GM18502 (cell line): ENCODE results near the gene SBF2.
A peak's percentile ranks its signal among the peaks of the same experiment; 100 is the strongest.

Experiments used
- ATAC-seq: cut with Tn5 transposase; IDR thresholded peaks from one replicate; pipeline ENCODE4 v1.9.1; 2021; ENCODE audit warnings: mild to moderate bottlenecking; ENCODE audit not compliant: unreplicated experiment, poor library complexity

Gene SBF2

GRCh38 chr11:9797300-9797699 is 496.7 kb downstream of the SBF2 start:
- ATAC-seq = no peak

- no peak for ATAC-seq
Measured at GRCh38 chr11:9796854-9797253, 497.2 kb downstream of the SBF2 start.

- no peak for ATAC-seq
Measured at GRCh38 chr11:9796266-9796665, 497.8 kb downstream of the SBF2 start.

GRCh38 chr11:9790703-9791102 is 503.3 kb downstream of the SBF2 start:
- no peak for ATAC-seq

- no peak for ATAC-seq
Measured at GRCh38 chr11:9789910-9790309, 504.1 kb downstream of the SBF2 start.

GRCh38 chr11:9787981-9788521 is 506.0 kb downstream of the SBF2 start:
- no peak for ATAC-seq

GRCh38 chr11:9787260-9787659 is 506.8 kb downstream of the SBF2 start:
- no peak for ATAC-seq

GRCh38 chr11:9784602-9785315 is 509.3 kb downstream of the SBF2 start:
- no peak for ATAC-seq

GRCh38 chr11:9783986-9784385 is 510.0 kb downstream of the SBF2 start:
- ATAC-seq = no peak

GRCh38 chr11:9780929-9781328 is 513.1 kb downstream of the SBF2 start:
- ATAC-seq = no peak

GRCh38 chr11:9777525-9777924 is 516.5 kb downstream of the SBF2 start:
- ATAC-seq = no peak

GRCh38 chr11:9777066-9777465 is 517.0 kb downstream of the SBF2 start:
- no peak for ATAC-seq

- ATAC-seq = no peak
Measured at GRCh38 chr11:9776203-9776602, 517.8 kb downstream of the SBF2 start.

GRCh38 chr11:9775398-9775779 is 518.6 kb downstream of the SBF2 start:
- no peak for ATAC-seq

GRCh38 chr11:9774591-9775397 is 519.2 kb downstream of the SBF2 start:
- no peak for ATAC-seq

- no peak for ATAC-seq
Measured at GRCh38 chr11:9774109-9774508, 519.9 kb downstream of the SBF2 start.

GRCh38 chr11:9773524-9773923 is 520.5 kb downstream of the SBF2 start:
- ATAC-seq = no peak

GRCh38 chr11:9772218-9772617 is 521.8 kb downstream of the SBF2 start:
- no peak for ATAC-seq

GRCh38 chr11:9771071-9771511 is 522.9 kb downstream of the SBF2 start:
- ATAC-seq = no peak

GRCh38 chr11:9769621-9770020 is 524.4 kb downstream of the SBF2 start:
- ATAC-seq = no peak

- peak; percentile 51 for ATAC-seq
Measured at GRCh38 chr11:9765320-9766101, 528.5 kb downstream of the SBF2 start.
